ENCODE measurements around the gene SPOCK2. TPM values are rescaled to one million over a fixed set of nuclear protein-coding genes. Genes with fewer than 3 reads are reported as not detected.

SPOCK2 gene
- total and polyA plus RNA-seq, 10 of the 15 experiments (the other 5 are each of a cell fraction or from before 2014, with no cell fraction given), result 0.02 to 1.5 (median 0.58) TPM

DNA sequence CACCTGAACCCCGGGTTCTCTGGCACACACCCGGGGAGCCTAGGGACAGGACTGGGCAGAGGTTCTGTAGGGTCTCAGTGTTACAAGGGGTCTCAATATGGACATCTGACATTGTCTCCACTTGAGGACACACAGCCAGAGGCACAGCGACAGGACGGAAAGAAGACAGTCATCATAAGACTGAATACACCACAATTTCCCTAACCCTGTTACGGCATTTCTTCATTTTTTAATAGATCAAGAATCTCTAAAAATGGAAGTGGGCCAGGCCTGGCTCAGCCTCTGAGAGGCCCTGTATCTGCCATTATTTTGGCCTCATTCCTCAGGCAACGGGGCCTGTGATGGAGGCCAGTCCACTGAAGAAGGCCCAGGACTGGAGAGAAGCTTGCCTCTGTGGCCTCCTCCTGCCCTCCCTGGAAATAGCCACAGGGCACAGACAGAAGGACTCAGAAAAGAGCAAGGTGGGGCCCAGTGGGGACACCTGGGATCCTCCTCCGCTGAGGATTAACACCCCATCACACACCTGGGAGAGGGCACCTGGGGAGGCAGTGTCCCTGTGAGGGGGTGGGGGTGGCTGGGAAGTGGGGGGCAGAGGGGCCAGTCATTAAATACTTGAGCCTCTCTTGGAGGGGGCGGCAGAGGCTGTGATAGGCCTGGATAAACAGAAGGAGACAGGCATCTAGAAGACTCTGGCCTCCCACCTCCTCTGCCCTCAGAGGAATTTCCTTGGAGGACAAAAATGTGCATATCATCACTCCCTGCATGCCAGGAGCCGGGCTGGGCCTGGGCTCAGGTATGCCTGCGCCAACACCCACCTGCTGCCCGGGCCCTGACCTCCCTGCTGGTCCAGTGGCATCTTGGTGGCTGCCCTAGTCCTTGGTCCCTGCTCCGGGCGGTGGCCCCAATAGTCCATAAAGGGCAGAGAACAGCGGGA lies 8.0 kb downstream of the SPOCK2 start (continued):
- TF ChIP-seq BRCA1 (IDR thresholded peaks at IDR 0.05; ENCODE audit: low read depth, low read length) (no peak), PAX8 (IDR thresholded peaks at IDR 0.05) (no peak), BCL11A (IDR thresholded peaks at IDR 0.05; ENCODE audit: low read depth, low read length) (no peak)
- TF ChIP-seq, protein P1, sequence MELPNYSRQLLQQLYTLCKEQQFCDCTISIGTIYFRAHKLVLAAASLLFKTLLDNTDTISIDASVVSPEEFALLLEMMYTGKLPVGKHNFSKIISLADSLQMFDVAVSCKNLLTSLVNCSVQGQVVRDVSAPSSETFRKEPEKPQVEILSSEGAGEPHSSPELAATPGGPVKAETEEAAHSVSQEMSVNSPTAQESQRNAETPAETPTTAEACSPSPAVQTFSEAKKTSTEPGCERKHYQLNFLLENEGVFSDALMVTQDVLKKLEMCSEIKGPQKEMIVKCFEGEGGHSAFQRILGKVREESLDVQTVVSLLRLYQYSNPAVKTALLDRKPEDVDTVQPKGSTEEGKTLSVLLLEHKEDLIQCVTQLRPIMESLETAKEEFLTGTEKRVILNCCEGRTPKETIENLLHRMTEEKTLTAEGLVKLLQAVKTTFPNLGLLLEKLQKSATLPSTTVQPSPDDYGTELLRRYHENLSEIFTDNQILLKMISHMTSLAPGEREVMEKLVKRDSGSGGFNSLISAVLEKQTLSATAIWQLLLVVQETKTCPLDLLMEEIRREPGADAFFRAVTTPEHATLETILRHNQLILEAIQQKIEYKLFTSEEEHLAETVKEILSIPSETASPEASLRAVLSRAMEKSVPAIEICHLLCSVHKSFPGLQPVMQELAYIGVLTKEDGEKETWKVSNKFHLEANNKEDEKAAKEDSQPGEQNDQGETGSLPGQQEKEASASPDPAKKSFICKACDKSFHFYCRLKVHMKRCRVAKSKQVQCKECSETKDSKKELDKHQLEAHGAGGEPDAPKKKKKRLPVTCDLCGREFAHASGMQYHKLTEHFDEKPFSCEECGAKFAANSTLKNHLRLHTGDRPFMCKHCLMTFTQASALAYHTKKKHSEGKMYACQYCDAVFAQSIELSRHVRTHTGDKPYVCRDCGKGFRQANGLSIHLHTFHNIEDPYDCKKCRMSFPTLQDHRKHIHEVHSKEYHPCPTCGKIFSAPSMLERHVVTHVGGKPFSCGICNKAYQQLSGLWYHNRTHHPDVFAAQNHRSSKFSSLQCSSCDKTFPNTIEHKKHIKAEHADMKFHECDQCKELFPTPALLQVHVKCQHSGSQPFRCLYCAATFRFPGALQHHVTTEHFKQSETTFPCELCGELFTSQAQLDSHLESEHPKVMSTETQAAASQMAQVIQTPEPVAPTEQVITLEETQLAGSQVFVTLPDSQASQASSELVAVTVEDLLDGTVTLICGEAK (IDR thresholded peaks at IDR 0.05; ENCODE audit: borderline replicate concordance), result no peak

DNA sequence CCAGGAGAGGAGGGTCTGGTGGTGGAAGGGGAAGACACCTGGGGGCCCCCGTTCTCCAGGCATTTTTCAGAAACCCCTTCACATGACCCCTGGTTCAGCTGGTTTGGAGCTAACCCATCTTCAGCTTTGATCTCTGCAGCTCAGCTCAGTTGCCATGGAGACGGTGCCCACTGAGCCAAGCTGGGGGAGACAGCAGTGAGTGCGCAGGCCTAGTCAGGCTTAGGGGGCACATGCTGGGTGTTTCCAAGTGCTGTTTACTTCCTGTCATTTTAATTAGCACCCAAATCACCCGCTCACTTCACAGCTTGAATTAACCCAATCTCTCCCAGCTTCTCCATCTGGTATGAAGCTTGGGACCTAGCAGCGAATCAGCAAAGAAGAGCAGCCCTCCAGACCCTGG lies 9.0 kb downstream of the SPOCK2 start:
- intact Hi-C loops (cut with micrococcal nuclease; ENCODE audit: unreplicated experiment), result no loop called here
- ATAC-seq (peak; percentile 40), FAIRE-seq (no peak), DNase-seq (ENCODE audit: low read depth, low spot score) (no peak)
- Histone ChIP-seq H4K20me1 (ENCODE audit: control insufficient read depth, insufficient read depth) (no peaks in the 10 kb centered on the region), H3K9ac (ENCODE audit: control insufficient read depth, insufficient read depth, low read length) (no peak overlapping the region), H3K4me2 (ENCODE audit: control insufficient read depth, insufficient read depth) (no peak overlapping the region), H3K27ac (ENCODE audit: control insufficient read depth, insufficient read depth) (no peak overlapping the region), H3K36me3 (ENCODE audit: control insufficient read depth in 2 of 2, insufficient read depth in 2 of 2, low read length in 1 of 2) (no peaks in the 10 kb centered on the region), H3K79me2 (ENCODE audit: control insufficient read depth, insufficient read depth, low read length) (no peaks in the 10 kb centered on the region), H3K9me3 (replicated peaks; ENCODE audit: control insufficient read depth, insufficient read depth, low read length) (no peaks in the 10 kb centered on the region), H3K27me3 (replicated peaks in 1 of 2; ENCODE audit: control insufficient read depth in 2 of 2, insufficient read depth in 2 of 2, low read length in 1 of 2) (no peaks in the 10 kb centered on the region), H3K4me1 (ENCODE audit: control insufficient read depth, insufficient read depth, low read length) (peaks cover 21% of the 10 kb centered on the region), H2AFZ (ENCODE audit: control insufficient read depth, low read depth, low read length) (0 out of 2 replicates have a peak overlapping the region, but pooled peaks have one; percentile 17), H3K4me3 (no peak overlapping the region)
- peak in 1 of 2 experiments; percentile 32; a peak in 1 of 4 replicates for TF ChIP-seq BHLHE40 (IDR thresholded peaks at IDR 0.05; ENCODE audit: borderline replicate concordance in 1 of 2, low read depth in 2 of 2, low read length in 1 of 2)
- 0 out of 2 replicates have a peak, but pooled peaks have one; percentile 25 for TF ChIP-seq FOXK2 (IDR thresholded peaks at IDR 0.05)
- TF ChIP-seq DPF2 (IDR thresholded peaks at IDR 0.05), result no peak
- 0 out of 2 replicates have a peak, but pooled peaks have one; percentile 22 for TF ChIP-seq IKZF1 (conservative IDR thresholded peaks at IDR 0.05)
- TF ChIP-seq, protein P2, sequence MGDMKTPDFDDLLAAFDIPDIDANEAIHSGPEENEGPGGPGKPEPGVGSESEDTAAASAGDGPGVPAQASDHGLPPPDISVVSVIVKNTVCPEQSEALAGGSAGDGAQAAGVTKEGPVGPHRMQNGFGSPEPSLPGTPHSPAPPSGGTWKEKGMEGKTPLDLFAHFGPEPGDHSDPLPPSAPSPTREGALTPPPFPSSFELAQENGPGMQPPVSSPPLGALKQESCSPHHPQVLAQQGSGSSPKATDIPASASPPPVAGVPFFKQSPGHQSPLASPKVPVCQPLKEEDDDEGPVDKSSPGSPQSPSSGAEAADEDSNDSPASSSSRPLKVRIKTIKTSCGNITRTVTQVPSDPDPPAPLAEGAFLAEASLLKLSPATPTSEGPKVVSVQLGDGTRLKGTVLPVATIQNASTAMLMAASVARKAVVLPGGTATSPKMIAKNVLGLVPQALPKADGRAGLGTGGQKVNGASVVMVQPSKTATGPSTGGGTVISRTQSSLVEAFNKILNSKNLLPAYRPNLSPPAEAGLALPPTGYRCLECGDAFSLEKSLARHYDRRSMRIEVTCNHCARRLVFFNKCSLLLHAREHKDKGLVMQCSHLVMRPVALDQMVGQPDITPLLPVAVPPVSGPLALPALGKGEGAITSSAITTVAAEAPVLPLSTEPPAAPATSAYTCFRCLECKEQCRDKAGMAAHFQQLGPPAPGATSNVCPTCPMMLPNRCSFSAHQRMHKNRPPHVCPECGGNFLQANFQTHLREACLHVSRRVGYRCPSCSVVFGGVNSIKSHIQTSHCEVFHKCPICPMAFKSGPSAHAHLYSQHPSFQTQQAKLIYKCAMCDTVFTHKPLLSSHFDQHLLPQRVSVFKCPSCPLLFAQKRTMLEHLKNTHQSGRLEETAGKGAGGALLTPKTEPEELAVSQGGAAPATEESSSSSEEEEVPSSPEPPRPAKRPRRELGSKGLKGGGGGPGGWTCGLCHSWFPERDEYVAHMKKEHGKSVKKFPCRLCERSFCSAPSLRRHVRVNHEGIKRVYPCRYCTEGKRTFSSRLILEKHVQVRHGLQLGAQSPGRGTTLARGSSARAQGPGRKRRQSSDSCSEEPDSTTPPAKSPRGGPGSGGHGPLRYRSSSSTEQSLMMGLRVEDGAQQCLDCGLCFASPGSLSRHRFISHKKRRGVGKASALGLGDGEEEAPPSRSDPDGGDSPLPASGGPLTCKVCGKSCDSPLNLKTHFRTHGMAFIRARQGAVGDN (IDR thresholded peaks at IDR 0.05), result peak; percentile 50; the same call in 1 of the 2 replicates
- TF ChIP-seq BMI1 (IDR thresholded peaks at IDR 0.05; ENCODE audit: borderline replicate concordance), result peak; percentile 67; the same call in 1 of the 2 replicates
- TF ChIP-seq TBL1XR1 (IDR thresholded peaks at IDR 0.05; ENCODE audit: low read depth, low read length), result no peak
- TF ChIP-seq NFYB (IDR thresholded peaks at IDR 0.05; ENCODE audit: insufficient read depth, low read depth, low read length), result no peak
- ChIA-PET RAD21 (ENCODE audit: unreplicated experiment) (interaction anchor here (0.7 to 1.3 kb wide), 4 partner anchors 11 to 47 kb away, joined by 3 read pairs; no protein-coding TSS in a partner anchor), CTCF (interaction anchor here (1.0 to 1.5 kb wide), 5 partner anchors 8 to 259 kb away, joined by 3 to 6 read pairs (median 3); no protein-coding TSS in a partner anchor), SMC1A (ENCODE audit: uncharacterized antibody, unreplicated experiment) (interaction anchor here (0.6 to 1.9 kb wide), 5 partner anchors 10 to 144 kb away, joined by 3 to 11 read pairs (median 4); no protein-coding TSS in a partner anchor), POLR2A (interaction anchor here (1.6 kb wide), 1 partner anchor 10 kb away, joined by 5 read pairs; the partner anchor contains the start of gene SPOCK2)
- 26% methylated on average over 5 of the region's 5 CpGs for WGBS (ENCODE audit: insufficient coverage, insufficient replicate concordance, low lambda C conversion rate, missing lambda C conversion rate)
- BruUV-seq (replicated peaks), result no TSS peak
- in situ Hi-C loops (cut with MboI), result no loop called here

All from GM12878 (cell line).